HG03520 (cell line): ENCODE results near the gene LNX1.

Source experiments
- ATAC-seq: cut with Tn5 transposase; IDR thresholded peaks from one replicate; pipeline ENCODE4 v1.9.1; 2021; ENCODE audit warnings: mild to moderate bottlenecking, moderate library complexity; ENCODE audit not compliant: unreplicated experiment

The LNX1 gene

DNA sequence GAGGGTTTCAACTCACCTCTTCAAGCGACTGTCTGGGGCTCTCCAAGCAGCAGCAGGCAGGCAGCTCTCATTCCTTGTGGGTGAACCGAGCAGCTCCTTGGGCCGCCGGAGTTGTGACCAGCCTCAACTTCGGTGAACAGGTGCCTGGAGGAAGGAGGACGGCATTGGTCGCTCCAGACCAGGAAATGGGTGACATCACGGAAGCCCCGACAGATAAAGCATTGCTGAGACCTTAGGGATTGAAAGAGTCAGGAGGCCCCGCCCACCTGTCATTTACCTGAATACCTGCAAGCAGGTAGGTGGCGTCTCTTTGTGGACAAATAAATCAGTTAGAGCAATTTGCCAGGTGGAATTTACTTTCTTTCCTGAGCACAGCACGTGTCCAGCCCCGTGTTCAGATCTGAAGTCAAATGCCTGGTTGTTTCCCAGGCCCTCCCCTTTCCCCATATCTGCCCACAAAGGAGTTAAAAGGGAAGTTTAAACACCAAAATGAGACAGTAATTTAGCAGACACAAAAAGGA, at the start of gene LNX1:
Gene LNX1 (minus strand): TSS at position 115 of the 521 bp plus-strand sequence. CDS start 17,484 bp downstream, outside the sequence.
- no peak for ATAC-seq

DNA sequence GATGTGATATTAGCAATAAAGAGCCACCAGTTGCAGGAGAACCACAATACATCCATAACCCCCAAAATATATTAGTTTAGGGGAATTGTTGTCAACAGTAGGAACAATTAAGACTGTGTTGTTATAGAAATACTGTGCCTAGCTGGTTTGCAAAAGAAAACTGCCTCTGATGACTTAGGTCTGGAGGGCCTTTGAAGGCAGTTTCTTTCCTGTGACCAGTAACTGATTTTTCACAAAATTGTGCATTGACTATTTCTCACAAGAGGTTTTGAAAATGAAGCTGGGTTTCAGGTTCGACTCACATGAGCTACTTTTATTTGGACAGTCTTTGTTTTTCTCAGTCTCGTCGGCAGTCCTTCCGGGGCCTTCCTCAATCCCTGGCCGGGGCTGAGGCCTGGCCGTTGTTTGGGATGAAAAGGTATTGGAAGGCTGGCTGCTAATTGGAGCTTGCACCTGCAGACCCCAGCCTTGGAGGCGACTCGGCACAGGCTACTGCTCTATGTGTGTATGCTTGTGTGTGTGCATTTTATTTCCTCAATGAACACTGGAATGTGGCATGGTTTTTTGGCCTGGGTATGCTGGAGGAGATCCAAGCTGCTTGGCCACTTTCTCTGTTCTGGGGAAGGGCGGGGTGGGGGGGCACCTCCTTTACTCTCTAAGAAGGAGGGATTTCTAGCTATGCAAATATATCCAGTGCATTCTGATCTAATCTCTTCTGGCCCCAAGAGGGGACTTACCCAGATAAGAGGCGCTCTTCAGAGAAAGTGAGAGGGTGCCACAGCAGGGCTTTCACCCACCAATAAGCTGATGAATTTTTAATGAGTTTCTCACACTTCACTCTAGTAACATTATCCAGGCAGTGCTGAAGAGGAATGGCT, 49.5 kb upstream of the LNX1 start:
- ATAC-seq, result peak; percentile 76

DNA sequence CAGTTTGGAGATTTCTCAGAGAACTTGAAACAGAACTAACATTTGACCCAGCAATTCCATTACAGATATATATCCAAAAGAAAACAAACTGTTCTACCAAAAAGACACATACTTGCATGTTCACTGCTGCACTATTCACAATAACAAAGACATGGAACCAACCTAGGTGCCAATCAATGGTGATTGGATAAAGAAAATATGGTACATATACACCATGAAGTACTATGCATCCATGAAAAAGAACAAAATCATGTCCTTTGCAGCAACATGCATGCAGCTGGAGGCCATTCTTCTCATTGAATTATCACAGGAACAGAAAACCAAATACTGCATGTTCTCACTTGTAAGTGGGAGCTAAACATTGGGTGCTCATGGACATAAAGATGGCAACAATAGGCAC, 47.6 kb upstream of the LNX1 start:
- ATAC-seq, result no peak

DNA sequence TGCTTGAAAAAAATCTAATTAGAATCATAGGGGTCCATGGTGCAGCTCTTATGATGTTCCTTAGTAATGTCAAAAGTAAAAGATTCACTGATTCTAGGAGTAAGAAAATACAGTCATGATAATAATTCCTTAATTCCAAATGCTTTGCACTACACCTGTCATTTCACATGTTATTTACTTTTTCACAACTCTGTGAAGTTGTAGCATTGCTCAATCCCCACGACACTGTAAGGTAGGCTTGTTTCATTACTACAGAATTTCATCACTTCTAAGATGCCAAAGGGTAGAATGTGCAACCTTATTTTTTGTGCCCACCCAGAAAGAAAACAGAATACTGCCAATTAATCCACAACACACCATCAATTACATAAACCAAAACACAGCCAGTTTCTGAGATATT, 46.1 kb upstream of the LNX1 start:
- ATAC-seq, result no peak

DNA sequence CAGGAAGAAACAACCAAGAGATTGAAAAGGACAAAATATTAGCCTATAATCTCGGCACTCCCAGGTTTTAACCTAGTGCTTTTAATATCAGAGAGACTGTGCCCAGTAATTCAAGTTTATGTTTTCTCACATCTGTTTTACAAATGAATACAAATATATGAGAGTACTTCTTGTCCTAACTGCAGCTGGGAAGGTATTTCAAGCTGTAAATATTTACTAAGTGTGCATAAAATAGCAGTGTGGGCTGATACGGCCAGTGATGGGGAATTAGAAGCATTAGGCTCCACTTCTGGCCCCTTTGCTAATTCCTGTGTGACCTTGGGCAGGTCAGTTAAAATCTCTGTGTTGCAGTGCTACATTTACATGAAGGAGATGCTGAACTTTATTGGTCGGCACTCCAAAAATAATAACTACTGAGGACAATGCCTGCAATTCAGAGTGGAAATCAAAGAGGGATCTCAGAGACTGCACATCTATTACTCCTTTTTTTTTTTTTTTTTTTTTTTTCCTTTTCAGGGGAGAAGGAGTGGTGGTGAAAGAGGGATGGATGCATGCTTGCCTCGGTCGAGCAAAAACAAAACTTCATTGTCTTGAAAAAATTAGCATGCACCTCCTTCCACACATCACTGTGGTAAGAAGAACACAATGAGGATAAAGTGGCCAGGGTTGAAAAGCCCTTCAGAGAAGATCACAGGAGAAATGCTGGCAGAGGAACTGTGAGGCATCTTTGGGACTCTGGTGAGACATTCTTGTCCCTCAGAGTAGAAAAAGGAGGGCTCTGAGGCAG, 44.6 kb upstream of the LNX1 start:
- ATAC-seq, result no peak

- no peak for ATAC-seq
These were observed 42.3 kb upstream of the LNX1 start for GRCh38 chr4:53633608-53634007.

DNA sequence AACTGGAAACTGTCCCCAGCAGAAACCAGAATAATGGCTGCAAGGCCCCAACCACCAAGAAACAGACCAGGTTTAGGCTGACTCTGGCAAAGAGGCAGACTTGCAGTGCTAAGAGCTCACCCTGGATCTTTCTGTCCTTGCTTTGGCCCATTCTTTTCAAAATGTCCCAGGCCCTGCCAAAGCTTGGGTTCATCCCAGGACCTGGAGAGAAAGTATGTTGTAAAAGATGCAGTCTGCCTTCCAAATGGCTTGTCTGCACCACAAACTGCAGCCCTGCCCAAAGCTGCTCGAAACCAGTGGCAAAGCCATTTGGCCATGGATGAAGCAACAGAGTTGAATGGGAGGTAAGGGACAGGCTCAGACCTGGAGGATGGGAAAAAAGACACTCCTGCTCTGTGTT, 38.0 kb upstream of the LNX1 start:
- ATAC-seq, result no peak

- no peak for ATAC-seq
These were observed 35.2 kb upstream of the LNX1 start for GRCh38 chr4:53626491-53626890.

DNA sequence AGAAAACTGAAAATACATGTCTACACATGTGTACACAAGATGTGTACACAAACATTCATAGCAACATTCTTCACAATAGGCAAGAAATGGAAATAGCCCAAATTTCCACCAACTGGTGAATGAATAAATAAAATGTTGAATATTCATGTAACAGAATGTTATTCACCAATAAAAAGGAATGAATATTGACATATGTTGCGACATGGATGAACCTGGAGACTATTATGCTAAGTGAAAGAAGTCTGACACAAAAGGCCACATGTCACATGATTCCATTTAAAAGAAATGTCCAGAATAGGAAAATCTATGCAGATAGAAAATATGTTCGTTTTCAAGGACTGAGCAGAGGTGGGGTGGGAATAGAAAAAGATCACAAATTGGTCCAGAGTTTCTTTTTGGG, 34.6 kb upstream of the LNX1 start:
- ATAC-seq, result no peak

DNA sequence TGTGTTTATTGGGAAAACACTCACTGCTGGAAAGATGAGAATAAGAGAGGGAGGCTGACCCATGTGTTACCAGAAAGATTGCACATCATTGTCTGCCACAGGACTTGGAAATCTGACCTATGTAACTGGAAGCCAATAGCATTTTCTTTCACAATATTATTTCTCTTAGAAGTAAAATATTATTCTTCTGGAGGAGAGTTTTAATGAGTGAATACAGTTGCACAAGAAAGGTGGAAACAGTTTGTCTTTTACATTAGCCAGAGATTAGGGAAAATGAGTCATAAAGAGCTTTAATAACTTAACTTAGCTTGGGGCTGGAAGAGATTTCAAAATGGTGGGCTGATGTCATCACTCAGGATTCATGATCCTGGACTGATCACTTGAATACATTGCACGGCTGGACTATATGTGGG, 31.5 kb upstream of the LNX1 start:
- ATAC-seq, result no peak

- no peak for ATAC-seq
These were observed 29.7 kb upstream of the LNX1 start for GRCh38 chr4:53620956-53621355.

DNA sequence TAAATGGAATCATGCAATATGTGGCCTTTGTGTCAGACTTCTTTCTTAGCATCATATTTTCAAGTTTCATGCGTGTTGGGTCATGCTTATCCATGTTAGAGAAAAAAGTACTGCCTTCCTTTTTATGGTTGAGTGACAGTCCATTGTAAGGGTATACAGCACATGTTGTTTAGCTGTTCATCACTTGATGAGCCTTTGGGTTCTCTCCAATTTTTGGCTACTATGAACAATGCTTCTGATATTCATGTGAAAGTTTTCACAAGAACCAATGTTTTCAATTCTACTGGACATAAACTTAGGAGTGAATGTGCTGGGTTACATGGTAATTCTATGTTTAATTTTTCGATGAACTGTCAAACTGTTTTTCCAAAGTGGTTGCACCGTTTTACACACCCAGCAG, 28.1 kb upstream of the LNX1 start:
- ATAC-seq, result no peak

GRCh38 chr4:53618321-53618720, 27.0 kb upstream of the LNX1 start:
- ATAC-seq, result no peak

GRCh38 chr4:53617101-53617680, 25.9 kb upstream of the LNX1 start:
- no peak for ATAC-seq

DNA sequence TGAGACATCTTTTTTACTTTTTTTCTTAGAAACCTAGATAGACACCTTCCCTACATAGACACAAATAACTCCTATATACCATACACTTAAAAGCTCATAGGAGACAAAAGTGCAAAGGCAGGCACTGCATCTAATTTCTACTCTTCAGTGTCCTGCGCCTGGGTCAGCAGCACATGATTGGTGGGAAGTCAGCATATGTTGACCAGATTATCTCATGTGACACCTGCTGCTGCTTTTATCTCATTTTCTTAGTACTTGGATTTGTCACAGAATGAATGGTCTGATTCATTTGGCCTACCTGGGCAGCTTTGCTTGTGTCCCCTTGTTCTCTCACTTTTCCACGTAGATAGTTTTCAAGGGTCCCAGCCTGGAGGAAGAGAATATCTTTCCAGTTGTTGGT, 24.9 kb upstream of the LNX1 start:
- no peak for ATAC-seq

- no peak for ATAC-seq
These were observed 23.3 kb upstream of the LNX1 start for GRCh38 chr4:53614591-53614990.

DNA sequence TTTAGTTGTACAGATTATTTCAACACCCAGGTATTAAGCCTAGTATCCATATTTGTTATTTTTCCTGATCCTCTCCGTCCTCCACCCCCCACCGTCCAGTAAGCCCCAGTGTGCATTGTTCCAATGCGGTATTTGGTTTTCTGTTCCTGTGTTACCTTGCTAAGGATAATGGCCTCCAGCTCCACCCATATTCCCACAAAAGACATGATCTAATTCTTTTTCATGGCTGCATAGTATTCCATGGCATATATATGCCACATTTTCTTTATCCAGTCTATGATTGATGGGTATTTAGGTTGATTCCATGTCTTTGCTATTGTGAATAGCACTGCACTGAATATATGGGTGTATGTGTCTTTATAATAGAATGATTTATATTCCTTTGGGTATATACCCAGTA, 22.1 kb upstream of the LNX1 start:
- ATAC-seq, result no peak

DNA sequence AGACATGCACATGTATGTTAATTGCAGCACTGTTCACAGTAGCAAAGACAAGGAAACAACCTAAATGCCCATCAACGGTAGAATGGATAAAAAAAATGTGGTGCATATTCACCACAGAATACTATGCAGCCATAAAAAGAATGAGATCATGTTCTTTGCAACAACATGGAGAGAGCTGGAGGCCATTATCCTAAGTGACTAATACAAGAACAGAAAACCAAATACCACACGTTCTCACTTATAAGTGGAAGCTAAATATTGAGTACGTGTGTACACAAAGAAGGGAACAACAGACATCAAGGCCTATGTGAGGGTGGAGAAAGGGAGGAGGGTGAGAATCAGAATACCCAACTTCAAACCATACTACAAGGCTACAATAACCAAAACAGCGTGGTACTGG, 17.4 kb upstream of the LNX1 start:
- peak; percentile 22 for ATAC-seq

DNA sequence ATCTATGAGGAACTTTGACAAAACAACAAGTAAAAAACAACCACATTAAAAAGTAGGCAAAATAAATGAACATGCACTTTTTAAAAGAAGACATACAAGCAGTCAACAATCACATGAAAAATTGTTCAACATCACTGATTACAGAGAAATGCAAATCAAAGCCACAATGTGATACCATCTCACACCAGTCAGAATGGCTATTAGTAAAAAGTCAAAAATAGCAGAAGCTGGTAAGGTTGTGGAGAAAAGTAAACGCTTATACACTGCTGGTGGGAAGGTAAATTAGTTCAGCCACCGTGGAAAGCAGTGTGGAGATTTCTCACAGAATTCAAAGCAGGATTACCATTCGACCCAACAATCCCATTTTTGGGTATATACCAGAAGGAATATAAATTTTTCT, 17.0 kb upstream of the LNX1 start:
- peak; percentile 46 for ATAC-seq

- ATAC-seq, result no peak
These were observed 14.5 kb upstream of the LNX1 start for GRCh38 chr4:53605783-53606182.

DNA sequence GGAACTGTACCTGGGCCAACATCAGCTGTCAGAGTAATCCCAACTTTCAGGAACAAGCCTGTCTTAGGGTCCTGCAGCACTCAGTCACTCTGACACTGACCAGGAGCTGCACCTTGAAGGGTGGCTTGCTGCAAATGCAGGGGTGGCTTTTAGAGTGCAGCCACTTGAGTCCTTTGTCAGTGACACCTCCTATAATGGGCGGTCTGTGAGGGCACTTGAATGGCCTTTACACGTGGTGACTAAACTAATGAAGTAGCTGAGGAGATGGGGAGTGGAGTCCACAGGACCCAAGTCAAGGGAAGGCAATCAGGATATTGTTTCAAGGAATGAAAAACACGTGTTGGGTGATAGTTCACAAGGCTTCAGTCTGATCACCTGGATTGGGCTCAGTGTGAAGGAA, 11.1 kb upstream of the LNX1 start:
- ATAC-seq, result no peak
